ENCODE data around the gene STEAP4.
"Not testable (repeated sequence)": the region's sequence is repeated elsewhere in the genome, so short reads cannot be mapped to it uniquely, and the experiment has no call there.

The STEAP4 gene

DNA sequence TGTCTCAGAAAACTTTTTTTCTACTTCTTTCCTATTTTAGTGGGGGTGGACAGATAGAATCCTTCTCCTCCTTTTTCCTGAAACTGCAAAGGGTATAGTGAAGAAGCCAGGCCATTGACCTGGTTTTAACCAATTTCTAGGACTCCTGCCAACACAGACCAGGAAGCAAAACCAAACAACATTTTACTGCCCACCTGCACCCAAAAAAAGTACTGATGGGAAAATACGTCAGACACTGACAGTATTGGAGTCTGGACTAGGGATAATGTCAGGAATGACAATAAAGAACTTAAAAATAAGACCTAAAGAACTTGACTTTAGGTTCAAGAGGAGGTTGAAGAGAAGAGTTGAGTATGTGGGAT, 5.0 kb upstream of the STEAP4 start:
- no peak for DNase-seq

DNA sequence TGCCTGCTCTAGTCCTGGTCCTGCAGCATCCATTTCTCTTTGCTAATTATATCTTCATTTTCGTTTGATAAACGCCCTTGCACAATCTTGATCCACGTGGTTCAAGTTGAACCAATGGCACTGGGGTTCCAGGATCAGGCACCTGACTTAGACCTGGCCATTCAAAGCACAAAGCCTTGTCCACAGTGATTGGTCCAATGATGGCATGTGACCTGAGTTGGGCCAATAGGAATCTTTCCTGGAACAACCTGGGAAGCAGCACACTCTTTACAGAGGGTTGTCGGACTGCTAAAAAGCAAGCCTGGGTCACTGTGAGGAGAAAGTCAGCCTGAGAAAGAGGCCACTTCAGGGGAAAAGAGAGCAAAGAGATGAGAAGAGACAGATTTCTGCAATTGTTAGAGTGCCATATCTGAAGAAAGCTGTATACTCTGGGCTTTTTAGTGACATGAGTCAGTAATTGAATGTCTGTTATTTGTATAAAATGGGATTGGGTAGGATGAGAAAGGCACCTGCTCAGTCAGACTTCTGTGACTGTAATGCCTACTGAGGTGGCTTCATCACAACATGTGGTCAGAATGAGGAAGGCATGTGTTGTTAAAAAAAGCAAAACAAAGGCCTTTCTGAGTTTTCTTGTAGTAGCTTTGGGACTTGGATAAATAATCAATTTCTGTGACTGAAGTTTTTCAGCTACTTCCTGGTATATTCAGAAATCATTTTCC, 4.4 kb upstream of the STEAP4 start:
- no peak for DNase-seq

- no peak for DNase-seq
These were observed 3.1 kb upstream of the STEAP4 start for GRCh38 chr7:88309819-88310218.

DNA sequence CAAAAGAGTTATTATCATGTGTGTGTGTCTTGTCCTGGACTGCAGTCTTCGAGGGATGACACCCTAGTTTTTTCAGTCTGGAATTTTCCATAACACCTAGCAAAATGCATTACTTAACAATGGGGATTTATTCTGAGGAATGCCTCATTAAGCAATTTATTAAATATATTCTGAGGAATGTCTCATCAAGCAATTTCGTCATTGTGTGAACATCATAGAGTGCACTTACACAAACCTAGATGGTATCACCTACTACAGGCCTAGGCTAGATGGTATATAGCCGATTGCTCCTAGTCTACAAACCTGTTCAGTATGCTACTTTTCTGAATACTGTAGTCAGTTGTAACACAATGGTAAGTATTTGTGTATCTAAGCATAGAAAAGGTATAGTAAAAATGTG, 1.1 kb upstream of the STEAP4 start:
- DNase-seq = no peak

DNA sequence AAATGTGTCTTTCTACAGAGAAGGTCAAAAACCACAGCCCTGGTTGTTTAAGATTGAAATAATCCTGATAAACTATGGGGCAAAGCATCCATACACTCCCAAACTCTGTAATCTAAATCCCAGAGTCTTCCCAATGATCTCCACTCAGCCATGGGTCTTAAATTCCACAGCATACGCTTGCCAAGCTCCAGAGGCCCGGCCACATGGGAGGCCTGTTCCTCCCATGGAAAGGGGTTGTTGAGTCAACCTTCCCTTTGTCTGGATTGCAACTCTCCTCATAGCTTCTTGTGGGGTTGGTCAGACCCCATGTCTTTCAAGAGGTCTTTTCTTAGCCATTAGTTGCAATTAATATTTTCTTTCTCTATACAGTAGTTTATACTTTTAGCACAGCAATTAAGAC, 718 bp upstream of the STEAP4 start:
- DNase-seq = no peak

DNA sequence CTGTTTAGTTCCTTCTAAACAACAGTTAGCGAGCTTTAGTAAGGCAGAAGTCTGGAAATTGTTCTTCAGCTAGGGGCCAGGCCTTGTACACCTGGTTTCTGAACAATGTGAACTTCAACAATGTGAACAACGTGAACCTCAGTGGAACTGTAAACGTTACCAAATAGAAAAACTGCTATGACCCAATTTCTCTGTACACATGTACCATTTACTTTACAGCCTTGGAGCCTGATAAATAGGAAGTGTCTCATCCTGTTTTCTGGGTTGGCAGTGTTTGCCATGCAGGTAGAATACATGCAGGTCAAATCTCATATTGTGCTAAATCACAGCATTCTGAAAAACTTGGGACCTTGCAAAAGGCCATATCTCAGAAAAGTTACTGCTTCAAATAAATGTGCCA, 1.6 kb downstream of the STEAP4 start:
- no peak for DNase-seq

DNA sequence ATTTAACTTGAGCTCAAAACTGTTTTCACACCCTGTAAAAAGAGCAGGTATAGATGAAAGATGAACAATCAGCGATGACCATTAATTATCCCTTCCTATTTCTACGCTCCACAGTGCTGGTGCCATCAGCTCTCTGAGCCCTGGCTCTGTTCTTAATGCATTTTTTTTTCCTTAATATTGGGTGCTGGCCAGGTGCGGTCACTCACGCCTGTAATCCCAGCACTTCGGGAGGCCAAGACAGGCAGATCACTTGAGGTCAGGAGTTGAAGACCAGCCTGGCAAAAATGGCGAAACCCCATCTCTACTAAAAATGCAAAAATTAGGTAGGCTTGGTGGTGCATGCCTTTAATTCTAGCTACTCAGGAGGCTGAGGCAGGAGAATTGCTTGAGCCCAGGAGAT, 4.2 kb downstream of the STEAP4 start:
- no peak for DNase-seq

- no peak for DNase-seq
These were observed 4.8 kb downstream of the STEAP4 start for GRCh38 chr7:88301924-88302323.

- no peak for DNase-seq
These were observed 6.2 kb downstream of the STEAP4 start for GRCh38 chr7:88300401-88300945.

GRCh38 chr7:88299126-88299525, 7.6 kb downstream of the STEAP4 start:
- DNase-seq = no peak

DNA sequence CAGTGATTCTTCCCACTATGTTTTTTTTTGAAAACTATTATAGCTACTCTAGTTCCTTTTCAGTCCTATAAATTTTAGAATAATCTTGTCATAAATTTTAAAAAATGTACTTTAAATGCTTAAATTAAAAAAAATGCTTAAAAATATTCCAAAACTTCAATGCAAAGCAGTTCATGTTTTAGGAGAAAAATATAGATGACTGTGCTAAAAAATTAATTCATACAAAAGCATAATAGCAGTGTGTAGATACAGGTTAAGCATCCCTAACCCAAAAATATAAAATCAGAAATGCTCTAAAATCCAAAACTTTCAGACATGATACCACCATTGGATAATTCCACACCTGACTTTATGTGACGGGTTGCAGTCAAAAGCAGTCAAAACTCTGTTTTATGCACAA, 12.8 kb downstream of the STEAP4 start:
- no peak for DNase-seq

- no peak for DNase-seq
These were observed 15.1 kb downstream of the STEAP4 start for GRCh38 chr7:88291398-88292173.

DNA sequence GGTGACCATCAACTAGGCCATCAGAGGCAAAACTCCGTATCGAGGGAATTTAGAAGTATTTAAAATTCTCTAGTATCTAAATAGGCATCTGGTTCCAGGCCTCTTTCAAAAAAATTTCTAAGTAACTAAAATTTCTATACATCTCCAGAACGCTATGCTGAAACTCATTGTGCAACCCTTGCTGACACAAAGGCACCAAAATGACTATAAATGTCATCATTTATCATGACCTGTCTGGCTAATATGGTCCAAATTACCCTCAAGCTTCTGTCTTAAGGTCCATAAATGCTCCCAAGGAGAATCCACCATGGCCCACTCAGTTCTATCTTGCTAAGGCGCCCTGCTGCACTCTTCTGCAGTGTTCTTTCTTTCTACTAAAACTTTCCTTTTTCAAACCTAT, 16.2 kb downstream of the STEAP4 start:
- no peak for DNase-seq

- no peak for DNase-seq
These were observed 17.1 kb downstream of the STEAP4 start for GRCh38 chr7:88289564-88290025.

GRCh38 chr7:88281749-88282148, 24.9 kb downstream of the STEAP4 start:
- no peak for DNase-seq

- DNase-seq = no peak
These were observed 25.9 kb downstream of the STEAP4 start for GRCh38 chr7:88280801-88281200.

- no peak for DNase-seq
These were observed 27.4 kb downstream of the STEAP4 start for GRCh38 chr7:88279323-88279722.

DNA sequence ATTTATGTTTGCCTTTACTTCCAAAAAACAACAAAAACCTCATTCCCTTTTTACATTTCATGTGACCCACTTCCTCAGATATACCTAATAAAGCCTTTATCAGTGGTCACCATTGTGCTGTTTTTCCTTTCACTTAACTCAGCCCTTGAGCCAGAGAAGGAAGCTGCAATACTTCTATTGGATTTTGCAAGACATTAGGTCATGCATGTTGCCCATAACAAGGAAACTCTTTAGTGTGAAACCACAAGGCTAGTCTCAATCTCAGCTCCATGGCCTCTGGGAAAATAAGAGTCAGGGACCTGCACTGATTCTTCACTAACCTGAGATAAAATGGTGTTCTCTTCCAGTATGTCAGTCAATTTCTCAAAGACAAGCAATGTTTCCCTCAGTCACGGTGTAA, 27.8 kb downstream of the STEAP4 start:
- no peak for DNase-seq

DNA sequence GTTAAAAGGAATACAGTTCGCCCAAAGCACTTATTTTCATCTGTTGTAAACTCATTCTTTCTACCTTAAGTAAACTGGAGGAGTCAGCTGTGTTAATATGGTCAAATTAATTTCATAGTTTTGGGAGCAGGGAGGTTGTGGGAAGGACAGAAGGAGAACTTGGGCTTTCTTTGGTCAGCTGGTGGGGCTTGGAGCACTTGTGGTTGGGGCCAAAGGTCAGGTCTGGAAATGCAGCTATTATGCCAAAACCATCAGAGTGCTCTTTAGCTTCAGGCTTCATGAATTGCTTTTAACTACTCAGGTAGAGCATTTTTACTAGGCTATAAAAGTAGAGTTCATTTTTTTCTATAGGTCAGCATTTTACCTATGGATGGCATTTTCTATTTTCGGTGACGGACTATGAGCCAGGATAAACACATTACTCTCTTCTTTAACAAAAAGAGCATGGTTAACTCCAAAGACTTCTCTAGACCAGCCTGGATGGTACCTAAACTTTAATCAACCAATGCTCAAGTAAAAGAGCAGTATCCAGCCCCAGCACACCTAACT, 30.0 kb downstream of the STEAP4 start:
- DNase-seq = no peak

DNA sequence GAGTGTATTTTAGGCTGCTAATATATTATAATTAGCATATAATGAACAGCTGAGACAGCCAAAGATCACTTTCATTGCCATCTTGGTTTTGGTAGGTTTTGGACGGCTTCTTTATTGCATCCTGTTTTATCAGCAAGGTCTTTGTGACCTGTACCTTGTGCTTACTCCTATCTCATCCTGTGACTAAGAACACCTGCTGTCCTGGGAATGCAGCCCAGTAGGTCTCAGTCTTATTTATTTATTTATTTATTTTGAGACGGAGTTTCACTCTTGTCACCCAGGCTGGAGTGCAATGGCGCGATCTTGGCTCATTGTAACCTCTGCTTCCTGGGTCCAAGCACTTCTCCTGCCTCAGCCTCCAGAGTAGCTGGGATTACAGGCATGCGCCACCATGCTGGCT, 31.8 kb downstream of the STEAP4 start:
- not testable (repeated sequence) for DNase-seq

GRCh38 chr7:88269586-88269985, 37.1 kb downstream of the STEAP4 start:
- DNase-seq = no peak

- no peak for DNase-seq
These were observed 37.8 kb downstream of the STEAP4 start for GRCh38 chr7:88268858-88269257.

- DNase-seq = no peak
These were observed 38.6 kb downstream of the STEAP4 start for GRCh38 chr7:88268051-88268450.

DNA sequence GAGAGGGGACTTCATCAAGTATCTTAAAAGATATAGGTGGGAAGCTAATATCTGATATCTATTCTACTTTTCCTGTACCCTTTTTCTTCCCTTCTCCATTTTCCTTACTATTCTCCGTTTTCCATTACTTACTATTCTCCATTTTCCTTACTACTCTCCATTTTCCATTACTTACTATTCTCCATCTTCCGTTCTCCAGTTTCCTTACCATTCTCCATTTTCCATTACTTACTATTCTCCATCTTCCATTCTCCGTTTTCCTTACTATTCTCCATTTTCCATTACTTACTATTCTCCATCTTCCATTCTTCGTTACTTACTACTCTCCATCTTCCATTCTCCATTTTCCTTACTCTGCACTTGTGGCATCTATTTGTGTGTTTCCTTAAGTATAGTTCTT, 39.3 kb downstream of the STEAP4 start:
- DNase-seq = no peak
